ENCODE results near the gene EPHB2. TPM values are rescaled to one million over a fixed set of nuclear protein-coding genes. Genes with fewer than 3 reads are reported as not detected.

EPHB2 gene
- total RNA-seq, 4 donors from 2014 or later: 0.08 to 3.4 (median 1.9) TPM

- Histone ChIP-seq H3K36me3 (no peaks in the 10 kb centered on the region), H3K27ac (no peak overlapping the region), H3K9me3 (peaks cover 0 to 11% (median 8%) of the 10 kb centered on the region in 3 donors), H3K27me3 (peaks cover 0 to 63% (median 0%) of the 10 kb centered on the region in 4 donors), H3K4me1 (peaks cover 4 to 11% (median 9%) of the 10 kb centered on the region in 3 donors), H3K4me3 (no peak overlapping the region)
- TF ChIP-seq, protein P1, sequence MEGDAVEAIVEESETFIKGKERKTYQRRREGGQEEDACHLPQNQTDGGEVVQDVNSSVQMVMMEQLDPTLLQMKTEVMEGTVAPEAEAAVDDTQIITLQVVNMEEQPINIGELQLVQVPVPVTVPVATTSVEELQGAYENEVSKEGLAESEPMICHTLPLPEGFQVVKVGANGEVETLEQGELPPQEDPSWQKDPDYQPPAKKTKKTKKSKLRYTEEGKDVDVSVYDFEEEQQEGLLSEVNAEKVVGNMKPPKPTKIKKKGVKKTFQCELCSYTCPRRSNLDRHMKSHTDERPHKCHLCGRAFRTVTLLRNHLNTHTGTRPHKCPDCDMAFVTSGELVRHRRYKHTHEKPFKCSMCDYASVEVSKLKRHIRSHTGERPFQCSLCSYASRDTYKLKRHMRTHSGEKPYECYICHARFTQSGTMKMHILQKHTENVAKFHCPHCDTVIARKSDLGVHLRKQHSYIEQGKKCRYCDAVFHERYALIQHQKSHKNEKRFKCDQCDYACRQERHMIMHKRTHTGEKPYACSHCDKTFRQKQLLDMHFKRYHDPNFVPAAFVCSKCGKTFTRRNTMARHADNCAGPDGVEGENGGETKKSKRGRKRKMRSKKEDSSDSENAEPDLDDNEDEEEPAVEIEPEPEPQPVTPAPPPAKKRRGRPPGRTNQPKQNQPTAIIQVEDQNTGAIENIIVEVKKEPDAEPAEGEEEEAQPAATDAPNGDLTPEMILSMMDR (IDR thresholded peaks at IDR 0.05): no peak
- no peak for TF ChIP-seq POLR2A (IDR thresholded peaks at IDR 0.05)
- intact Hi-C loops (cut with DNase I): no loop called here
- DNase-seq: no peak
- 46 to 62% methylated on average over 5 of the region's 5 CpGs for WGBS, 2 donors
Measured at GRCh38 chr1:22865736-22866135, 155.1 kb downstream of the EPHB2 start.

DNA sequence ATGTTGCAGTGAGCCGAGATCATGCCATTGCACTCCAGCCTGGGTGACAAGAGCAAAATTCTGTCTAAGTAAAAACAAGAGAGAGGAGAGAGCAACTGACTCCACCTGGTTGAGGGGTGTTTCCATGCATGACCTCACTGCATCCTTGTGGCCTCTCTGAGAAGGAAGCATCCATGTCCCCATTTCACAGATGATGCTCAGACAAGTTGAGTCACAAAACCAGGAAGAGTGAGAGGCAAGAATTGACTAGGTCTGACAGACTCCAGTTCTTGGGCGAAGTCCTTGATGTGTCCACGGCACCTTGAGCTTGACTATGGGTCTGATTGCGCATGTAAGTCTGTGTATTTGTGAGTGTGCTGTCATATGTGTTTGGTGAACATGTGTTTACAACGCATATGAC, 156.2 kb downstream of the EPHB2 start:
- peaks cover 4 to 22% (median 14%) of the 10 kb centered on the region in 3 donors for H3K4me1 ChIP-seq

GRCh38 chr1:22868331-22868730, 157.7 kb downstream of the EPHB2 start:
- Histone ChIP-seq H3K4me3 (no peak overlapping the region), H3K9me3 (peaks cover 0 to 11% (median 8%) of the 10 kb centered on the region in 3 donors), H3K27me3 (peaks cover 0 to 62% (median 0%) of the 10 kb centered on the region in 4 donors), H3K36me3 (no peaks in the 10 kb centered on the region), H3K4me1 (peaks cover 4 to 34% (median 18%) of the 10 kb centered on the region in 3 donors), H3K27ac (no peak overlapping the region)
- intact Hi-C loops (cut with DNase I): no loop called here
- TF ChIP-seq POLR2A (IDR thresholded peaks at IDR 0.05): no peak
- TF ChIP-seq, protein P1 (IDR thresholded peaks at IDR 0.05): no peak
- 43 to 71% methylated on average over 2 to 3 of the region's 3 CpGs for WGBS, 2 donors
- DNase-seq: no peak

More for the DNA sequence above, 156.2 kb downstream of the EPHB2 start:
- DNase-seq: no peak
- H3K27ac ChIP-seq: no peak overlapping the region
- H3K36me3 ChIP-seq: no peaks in the 10 kb centered on the region
- peaks cover 0 to 63% (median 0%) of the 10 kb centered on the region in 4 donors for H3K27me3 ChIP-seq
- H3K9me3 ChIP-seq: peaks cover 0 to 11% (median 8%) of the 10 kb centered on the region in 3 donors
- 91 to 100% methylated on average over 5 of the region's 5 CpGs for WGBS, 2 donors
- H3K4me3 ChIP-seq: no peak overlapping the region
- intact Hi-C loops (cut with DNase I): no loop called here
- TF ChIP-seq POLR2A (IDR thresholded peaks at IDR 0.05): no peak
- TF ChIP-seq, protein P1 (IDR thresholded peaks at IDR 0.05): no peak

DNA sequence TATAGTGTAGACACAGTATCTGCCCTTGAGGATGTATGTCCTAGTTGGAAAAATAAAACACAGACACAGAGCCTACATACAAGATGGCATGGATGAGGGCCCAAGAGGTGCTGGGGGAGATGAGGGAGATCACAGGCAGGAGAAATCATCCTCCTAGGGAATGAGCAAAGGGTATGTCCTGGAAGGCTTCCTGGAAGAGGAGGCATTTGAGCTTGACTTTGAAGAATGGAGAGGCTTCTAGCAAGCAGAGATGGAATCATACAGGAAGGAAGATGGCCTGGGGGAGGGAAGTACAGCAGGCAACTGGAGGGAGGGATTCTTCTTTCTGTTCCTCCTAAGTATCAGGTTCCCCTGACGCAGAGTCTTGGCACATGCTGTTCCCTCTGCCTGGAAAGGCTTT, 158.7 kb downstream of the EPHB2 start:
- DNase-seq: no peak
- H3K27ac ChIP-seq: no peak overlapping the region
- H3K4me1 ChIP-seq: peaks cover 4 to 44% (median 18%) of the 10 kb centered on the region in 3 donors
- 64 to 85% methylated on average over 1 of the region's 1 CpG for WGBS, 2 donors
- H3K4me3 ChIP-seq: no peak overlapping the region
- TF ChIP-seq, protein P1 (IDR thresholded peaks at IDR 0.05): no peak
- TF ChIP-seq POLR2A (IDR thresholded peaks at IDR 0.05): no peak
- intact Hi-C loops (cut with DNase I): no loop called here
- H3K27me3 ChIP-seq: peaks cover 0 to 57% (median 0%) of the 10 kb centered on the region in 4 donors
- H3K9me3 ChIP-seq: peaks cover 0 to 11% (median 8%) of the 10 kb centered on the region in 3 donors
- H3K36me3 ChIP-seq: no peaks in the 10 kb centered on the region

DNA sequence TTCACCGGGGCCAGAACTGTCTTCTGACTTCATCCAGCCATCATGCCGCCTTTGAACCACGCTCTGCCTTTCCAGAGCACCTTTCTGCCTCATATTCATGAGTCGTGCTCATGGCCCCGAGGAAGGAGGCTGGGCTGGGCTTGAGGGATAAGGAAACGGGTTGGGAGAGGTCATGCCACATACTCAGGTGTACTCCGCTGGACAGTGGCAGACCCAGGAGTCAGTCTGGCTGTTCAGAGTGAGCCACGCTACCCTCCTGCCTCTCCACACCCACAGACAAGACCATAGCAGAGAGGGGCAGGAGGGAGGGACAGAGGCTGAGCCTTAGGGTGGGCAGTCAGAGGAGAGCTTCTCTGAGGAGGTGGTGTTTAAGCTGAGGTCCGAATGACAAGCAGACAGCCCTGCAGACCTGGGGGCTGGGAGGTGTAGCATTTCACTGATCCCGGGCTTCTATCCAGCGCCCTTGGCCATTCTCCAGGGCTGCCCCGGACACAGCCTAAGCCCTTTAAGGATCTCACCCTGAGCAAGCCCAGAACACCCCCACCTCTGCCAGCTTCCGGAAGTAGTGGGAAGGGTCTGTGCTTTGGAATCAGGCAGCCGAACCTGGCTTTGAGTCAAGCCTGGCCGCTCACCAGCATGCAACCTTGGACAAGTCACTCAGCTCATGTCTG, 159.7 kb downstream of the EPHB2 start:
- DNase-seq: no peak
- 32 to 55% methylated on average over 2 to 5 of the region's 15 CpGs for WGBS, 2 donors
- peaks cover 0 to 47% (median 0%) of the 10 kb centered on the region in 4 donors for H3K27me3 ChIP-seq
- H3K9me3 ChIP-seq: peaks cover 0 to 11% (median 8%) of the 10 kb centered on the region in 3 donors
- peaks cover 4 to 47% (median 18%) of the 10 kb centered on the region in 3 donors for H3K4me1 ChIP-seq
- no peaks in the 10 kb centered on the region for H3K36me3 ChIP-seq
- TF ChIP-seq, protein P1 (IDR thresholded peaks at IDR 0.05): no peak
- TF ChIP-seq POLR2A (IDR thresholded peaks at IDR 0.05): no peak
- no peak overlapping the region for H3K4me3 ChIP-seq
- no peak overlapping the region for H3K27ac ChIP-seq
- intact Hi-C loops (cut with DNase I): no loop called here
